Stimulated activated CD4-positive, alpha-beta T cell treated with anti-CD3 and anti-CD28 coated beads, Interleukin-15, amount 100 ng/mL, for 24 hours (primary cell): Measurements from ENCODE around the gene JAKMIP1.

ENCODE experiments used
- DNase-seq: peaks from one replicate; pipeline ENCODE4 v3.0.0-alpha.2; 2020

Gene JAKMIP1

GRCh38 chr4:6114601-6115000 is 85.7 kb downstream of the JAKMIP1 start:
- no peak for DNase-seq

GRCh38 chr4:6114181-6114580 is 86.2 kb downstream of the JAKMIP1 start:
- no peak for DNase-seq

- DNase-seq = no peak
Observed at GRCh38 chr4:6113641-6114040, 86.7 kb downstream of the JAKMIP1 start.

- DNase-seq = no peak
Observed at GRCh38 chr4:6112606-6113290, 87.6 kb downstream of the JAKMIP1 start.

DNA sequence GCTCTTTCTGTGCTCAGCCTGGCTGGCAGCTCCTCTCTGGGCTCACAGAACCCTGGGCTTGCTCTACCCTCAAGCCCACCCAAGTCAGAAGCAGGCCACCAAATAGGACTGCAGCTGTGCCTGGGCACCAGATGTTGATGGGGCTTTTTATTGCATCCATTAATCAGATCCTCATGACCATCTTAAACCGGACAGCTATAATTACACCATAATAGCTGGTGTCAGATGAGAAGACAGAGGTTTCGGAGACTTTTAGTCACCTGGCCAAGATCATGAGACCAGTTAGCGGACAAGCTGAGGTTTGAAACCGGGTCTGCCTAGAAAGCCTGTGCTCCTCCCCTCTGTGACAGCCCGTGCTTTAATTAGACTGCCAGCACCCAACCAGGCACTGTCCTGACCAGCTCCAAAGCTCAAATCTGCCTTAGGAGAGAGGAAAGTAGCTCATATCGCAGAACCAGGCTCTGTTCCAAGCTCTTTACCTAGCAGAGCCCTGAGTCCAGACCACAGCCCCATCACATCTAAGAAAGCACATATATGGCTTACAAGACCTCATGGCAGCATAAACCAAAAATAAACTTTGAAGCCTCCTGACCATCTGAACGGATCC is 88.9 kb downstream of the JAKMIP1 start:
- DNase-seq = no peak

- DNase-seq = no peak
Observed at GRCh38 chr4:6110681-6111353, 89.5 kb downstream of the JAKMIP1 start.

DNA sequence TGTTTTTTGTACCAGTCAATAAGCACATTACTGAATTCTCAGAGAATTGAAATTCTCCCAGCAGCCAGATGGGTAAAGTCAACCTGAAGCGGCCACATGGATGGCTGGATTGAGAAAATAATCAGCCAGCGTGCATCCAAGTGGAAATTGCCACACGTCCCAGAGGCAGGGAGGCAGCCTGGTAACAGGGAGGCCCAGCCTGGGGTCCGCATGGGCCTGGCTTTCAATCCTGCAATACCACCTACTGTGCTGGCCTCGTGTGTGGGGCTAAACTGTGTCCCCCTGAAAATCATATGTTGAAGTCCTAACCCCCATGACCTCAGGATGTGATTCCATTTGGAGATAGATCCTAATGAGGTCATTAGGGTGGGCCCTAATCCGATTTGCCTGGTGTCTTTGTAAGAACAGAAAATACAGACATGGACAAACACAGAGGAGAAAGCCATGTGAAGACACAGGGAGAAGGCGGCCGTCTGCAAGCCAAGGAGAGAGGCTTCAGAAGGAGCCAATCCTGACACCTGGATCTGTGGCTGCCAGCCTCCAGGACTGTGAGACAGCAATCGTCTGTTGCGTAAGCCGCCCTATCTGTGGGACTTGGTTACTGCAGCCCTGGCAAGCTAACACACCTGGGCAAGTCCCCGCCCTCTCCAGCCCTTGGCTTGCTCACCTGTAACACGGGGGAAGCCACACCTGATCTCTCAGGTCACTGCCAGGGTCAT is 90.3 kb downstream of the JAKMIP1 start:
- no peak for DNase-seq

GRCh38 chr4:6107886-6108285 is 92.5 kb downstream of the JAKMIP1 start:
- DNase-seq = no peak

- DNase-seq = no peak
Observed at GRCh38 chr4:6107114-6107791, 93.1 kb downstream of the JAKMIP1 start.

- DNase-seq = no peak
Observed at GRCh38 chr4:6106156-6106555, 94.2 kb downstream of the JAKMIP1 start.

GRCh38 chr4:6105311-6105911 is 94.9 kb downstream of the JAKMIP1 start:
- DNase-seq = no peak

DNA sequence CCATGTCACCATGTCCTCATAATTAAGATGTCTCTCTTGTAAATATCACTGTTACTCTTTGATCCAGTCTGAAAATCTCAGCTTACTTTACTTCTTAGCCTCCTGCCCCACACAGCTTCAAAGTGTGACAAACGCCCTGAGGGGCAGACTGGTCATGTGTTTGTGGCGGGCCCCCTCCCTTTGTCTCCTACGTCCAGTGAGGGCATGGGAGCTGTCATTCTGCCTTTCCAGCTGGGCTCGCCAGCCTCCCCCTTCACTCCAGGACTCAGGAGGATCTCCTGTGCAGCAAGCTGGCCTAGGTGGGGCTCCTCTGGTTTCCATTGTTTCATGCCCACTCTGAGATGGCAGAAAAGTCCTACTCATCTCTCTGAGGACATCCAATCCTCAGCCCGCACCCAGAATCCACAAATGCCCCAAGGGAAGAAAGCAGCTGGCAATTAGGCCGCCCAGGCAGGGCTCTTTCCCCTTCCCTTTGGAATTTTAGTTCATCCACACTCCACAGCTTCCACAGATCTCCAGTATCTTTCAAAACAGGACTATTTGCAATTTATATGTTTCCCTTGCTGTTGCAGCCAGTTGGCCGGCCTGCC is 95.7 kb downstream of the JAKMIP1 start:
- no peak for DNase-seq

DNA sequence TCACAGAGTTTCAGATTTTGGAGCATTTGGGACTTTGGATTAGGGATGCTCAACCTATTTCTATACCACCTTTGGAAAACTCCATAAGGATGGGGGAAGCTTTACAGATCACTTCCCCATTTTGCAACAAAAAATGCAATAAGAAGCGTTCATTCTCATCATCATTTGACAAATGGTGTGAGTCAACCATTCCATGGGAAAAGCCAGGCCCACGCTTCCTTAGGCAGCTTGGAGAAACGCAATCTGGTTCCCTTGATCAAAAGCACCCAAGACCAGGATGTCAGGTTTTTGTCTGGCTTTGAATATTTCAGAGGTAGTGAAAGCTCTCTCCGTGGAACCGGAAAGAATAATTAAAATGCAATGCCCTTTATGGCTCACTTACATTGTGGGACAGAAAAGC is 102.8 kb downstream of the JAKMIP1 start:
- no peak for DNase-seq

DNA sequence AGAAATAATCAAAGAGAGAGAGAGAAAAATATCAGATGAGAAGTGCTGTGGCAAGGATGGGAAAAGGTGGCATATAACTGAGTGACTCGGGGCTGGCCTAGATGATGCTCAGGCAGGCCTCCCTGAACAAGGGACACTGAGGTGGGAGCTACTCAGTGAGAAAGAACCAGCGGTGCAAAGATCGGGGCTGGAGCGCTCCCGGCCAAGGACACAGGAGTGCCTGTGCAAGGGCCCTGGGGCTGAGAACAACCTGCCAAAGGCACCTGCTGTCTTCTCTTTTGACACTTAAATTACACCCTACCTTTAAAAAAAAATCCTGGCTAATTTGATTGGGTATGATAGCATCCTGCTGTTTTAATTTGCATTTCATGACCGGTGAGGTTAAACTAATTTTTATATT is 104.5 kb downstream of the JAKMIP1 start:
- DNase-seq = no peak

DNA sequence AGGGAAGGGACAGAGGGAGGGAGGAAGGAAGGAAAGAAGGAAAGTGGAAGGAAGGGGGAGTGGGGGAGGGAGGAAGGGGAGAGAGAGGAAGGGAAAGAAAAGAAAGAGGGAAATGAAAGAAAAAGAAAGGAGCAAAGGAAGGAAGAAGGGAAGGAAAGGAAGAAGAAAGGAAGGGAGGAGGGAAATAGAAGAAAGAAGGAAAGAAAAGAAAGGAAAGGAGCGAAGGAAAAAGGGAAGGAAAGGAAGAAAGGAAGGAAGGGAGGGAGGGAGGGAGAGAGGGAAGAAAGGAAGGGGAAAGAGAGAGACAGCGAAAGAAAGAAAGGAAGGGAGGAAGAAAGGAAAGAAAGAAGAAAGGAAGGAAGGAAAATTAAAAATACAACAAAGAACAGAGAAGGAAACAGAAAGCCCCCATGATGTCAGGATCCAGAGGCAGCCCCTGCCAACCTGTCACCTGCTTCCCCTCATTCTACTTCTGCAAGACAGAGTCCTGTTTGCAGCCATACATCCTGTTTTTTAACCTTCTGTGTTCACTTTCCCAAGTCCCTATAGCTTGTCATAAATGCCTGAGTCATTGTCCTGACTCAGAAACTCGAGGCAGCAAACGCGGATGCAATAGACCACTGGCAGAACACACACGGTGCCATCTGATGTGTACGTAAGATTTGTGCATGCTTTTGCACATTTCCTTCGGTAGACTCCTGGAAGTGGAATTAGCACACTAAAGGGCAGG is 105.2 kb downstream of the JAKMIP1 start:
- no peak for DNase-seq

DNA sequence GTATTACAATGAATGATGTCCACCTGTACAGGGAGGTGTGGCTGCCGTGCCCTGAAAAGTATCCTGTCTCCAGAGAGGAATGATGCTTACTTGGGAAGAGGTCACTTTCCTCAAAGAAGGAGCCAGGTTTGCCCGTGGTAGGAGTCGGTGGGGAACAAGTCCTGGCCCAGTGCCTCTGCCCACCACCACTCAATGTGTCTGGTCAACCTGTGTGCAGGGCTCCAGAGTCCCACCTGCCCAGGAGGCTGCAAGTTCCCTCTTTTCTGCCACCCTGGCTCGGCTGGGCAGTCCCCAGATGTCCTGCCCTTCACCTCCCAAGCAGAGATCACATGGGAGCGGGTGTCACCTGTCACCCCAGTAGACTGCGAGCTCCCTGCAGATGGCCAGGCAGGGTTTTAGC is 106.7 kb downstream of the JAKMIP1 start:
- DNase-seq = no peak

DNA sequence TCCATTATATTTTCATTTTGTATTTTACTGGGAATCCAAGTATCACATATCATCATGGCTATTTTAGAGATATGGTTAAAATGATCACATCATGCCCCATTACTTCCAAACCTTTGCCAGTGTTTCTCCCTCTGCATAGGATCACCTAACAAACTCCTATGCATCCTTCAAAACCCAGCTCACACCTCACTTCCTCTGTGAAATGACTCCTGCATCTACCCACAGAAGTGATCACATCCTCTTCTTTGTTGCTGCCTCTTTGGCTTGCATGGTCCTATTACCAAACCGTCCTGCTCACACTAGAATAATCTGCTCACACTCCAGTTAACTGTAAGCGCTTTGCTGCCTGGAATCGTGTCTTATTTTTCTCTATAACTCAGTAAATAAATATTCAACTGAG is 107.4 kb downstream of the JAKMIP1 start:
- no peak for DNase-seq

GRCh38 chr4:6092131-6092530 is 108.2 kb downstream of the JAKMIP1 start:
- DNase-seq = no peak

DNA sequence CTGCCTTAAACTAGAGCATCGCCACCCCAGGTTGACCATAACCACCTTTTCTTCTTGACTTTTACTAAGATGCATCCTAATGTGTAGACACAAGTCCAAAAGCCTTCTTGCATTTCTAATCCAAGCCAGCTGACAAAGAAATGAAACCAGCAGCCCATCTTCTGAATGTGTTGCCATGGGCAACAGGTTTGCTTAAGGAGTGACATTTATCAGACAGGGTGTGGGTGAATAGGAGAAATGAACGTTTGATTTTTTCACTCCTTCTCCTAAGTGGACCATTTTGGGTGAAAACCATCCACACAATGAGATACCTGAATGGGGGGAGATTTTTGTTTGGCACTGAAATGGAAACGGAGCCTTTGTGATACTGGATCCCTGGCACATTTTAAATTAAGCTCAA is 109.4 kb downstream of the JAKMIP1 start:
- no peak for DNase-seq

- no peak for DNase-seq
Observed at GRCh38 chr4:6088950-6089349, 111.4 kb downstream of the JAKMIP1 start.

DNA sequence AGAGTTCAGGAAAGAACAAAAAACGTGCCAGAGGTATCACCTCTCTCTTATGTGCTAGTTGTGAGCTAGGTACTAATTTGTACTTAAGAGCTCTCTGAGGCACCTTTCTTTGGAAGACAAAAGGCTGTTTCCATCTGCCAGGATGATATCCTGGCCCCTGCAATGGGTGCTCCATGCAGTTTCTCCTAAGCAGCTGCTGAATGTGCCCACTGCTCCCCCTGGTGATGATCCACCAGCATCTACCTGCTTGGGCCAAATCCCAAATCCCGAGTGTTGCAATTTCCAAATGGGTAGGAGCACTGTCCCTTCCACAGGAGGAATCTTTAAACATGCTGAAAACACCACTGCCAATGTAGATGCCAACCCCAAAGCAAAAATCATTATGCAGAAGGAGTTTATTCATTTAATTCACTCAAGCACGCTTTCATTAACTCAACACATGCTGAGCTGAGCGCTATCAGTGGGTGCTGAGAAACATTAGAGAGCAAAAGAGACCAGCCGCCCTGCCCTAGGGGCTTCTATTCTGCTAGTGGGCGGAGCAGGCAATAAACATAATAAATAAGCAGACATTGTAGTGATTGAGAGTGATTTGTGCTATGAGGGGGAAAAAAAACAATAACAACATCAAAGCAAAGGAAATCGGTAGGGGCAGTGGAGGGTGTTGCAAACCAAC is 112.5 kb downstream of the JAKMIP1 start:
- DNase-seq = no peak
